GM21576 (cell line): ENCODE data around the gene RARA.
"Not testable (repeated sequence)": the region's sequence is repeated elsewhere in the genome, so short reads cannot be mapped to it uniquely, and the experiment has no call there.

Experiments
- ATAC-seq: cut with Tn5 transposase; IDR thresholded peaks from one replicate; pipeline ENCODE4 v1.9.1; 2021; ENCODE audit warnings: mild to moderate bottlenecking, moderate library complexity; ENCODE audit not compliant: unreplicated experiment

RARA gene

GRCh38 chr17:40297511-40297910 lies 11.5 kb upstream of the RARA start:
- no peak for ATAC-seq

DNA sequence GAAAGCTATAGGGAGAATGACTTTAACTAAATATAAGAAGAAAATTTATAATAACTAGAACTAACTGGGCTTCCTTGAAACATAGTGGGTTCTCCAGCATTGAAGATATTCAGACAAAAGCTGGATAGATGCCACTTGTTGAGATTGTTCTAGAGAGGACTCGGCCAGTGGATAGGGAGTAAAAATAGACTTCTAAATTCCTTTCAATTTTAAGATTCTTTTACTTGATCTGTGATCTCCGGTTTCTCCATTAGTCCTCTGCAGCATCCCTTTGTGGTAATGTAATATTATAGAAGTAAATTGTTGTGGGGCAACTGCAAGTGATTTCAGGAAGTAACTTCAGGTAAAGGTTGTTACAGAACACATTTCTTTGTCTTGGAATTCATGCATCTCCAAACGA lies 10.3 kb upstream of the RARA start:
- no peak for ATAC-seq

DNA sequence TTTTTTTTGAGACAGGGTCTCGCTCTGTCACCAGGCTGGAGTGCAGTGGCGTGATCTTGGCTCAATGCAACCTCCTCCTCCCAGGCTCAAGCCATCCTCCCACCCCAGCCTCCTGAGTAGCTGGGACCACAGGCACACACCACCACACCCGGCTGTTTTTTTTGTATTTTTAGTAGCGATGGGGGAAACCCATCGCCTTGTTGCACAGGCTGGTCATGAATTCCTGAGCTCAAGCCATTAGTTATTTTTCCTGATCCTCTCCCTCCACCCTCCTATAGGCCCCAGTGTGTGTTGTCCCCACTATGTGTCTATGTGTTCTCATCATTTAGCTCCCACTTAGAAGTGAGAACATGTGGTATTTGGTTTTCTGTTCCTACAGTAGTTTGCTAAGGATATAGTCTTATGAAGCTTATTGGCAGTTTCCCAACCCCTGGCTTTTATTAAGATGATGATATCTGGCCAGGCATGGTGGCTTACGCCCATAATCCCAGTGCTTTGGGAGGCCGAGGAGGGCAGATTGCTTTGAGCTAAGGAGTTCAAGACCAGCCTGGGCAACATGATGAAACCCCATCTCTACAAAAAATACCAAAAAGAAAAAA lies 9.7 kb upstream of the RARA start:
- not testable (repeated sequence) for ATAC-seq

DNA sequence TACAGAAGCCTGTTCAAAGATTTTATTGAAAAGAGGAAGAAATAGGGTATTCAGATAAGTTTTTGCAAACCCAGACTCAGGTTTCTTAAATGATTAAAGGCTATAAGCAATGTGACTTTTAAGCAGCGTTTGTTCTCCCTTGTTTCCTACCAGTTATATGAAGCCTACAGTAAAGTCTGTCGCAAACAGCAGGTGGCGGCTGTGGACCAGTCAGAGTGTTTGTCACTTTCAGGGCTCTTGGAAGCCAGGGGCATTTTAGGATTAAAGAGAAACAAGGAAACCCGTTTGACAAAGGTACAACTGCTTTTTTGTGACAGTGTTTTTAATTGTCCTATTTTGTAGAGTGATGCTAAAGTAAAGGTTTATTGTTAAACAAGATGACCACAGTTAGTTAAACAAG lies 7.7 kb upstream of the RARA start:
- ATAC-seq, result no peak

DNA sequence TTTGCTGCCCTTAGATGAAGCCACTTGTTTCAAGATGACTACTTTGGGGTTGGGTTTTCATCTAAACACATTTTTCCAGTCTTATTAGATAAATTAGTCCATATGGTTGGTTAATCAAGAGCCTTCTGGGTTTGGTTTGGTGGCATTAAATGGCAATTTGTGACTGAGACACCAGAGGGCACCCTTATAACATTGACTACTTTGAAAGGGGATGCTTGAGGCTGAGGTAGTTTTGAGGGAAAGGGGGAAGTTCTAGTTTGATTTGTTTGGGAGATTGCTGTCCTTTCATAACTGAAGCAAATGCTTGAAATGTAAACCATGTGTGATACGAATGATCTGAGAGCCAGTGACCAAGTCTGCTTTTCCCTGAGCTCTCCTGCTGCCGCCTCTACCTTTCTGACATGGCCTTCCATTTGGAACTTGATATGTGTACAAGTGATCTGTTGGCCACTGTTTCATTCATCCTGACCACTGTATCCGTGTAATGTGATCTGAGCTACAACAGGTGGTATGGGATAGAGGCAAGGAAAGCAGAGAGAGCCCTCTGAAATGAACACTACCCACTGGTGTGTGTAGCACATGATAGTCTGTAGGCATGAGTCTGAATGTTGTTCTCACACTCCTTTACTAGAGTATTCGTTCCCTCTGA lies 5.8 kb upstream of the RARA start:
- ATAC-seq, result no peak

DNA sequence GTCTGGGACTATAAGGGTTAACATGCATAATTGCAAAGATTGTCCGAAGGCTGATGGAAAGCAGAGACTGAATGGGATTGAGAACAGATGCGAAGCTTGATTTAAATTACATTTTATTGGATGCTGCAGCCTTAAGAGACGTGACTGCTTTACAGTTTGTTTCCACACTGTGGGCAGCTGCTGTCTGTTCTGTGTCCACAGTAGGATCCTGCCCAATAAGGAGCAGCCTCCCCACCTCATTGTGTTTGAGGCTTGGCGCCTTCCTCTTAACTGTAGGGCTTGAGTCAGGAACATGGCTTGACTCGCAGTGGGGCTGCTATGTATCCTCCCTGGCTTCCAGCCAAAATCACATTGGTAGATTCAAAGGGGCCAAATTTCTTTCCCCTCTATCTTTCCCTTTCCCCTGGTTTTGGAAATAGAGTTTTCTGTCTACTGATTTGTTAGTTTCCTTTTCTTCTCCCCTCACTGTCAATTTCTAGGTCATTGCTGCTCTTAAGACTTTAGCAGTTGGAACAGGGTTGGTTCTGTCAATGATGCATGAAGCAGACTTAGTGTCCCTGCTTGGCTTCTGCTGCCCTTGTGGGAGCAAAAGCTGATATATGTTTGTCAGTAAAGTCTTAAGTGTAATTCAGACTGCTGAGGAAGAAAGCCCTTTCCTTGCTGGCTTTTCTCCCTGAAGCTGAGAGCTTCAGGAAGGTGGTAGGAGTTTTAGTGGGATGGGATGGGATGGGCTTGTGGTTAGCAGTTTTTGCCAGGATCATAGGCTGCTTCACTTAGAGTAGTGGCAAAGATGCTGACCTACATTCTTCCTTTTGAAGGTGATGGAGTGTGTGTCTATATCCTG lies 5.0 kb upstream of the RARA start:
- ATAC-seq, result no peak

GRCh38 chr17:40304552-40304863 lies 4.5 kb upstream of the RARA start:
- ATAC-seq, result not testable (repeated sequence)

GRCh38 chr17:40304866-40305265 lies 4.1 kb upstream of the RARA start:
- ATAC-seq, result not testable (repeated sequence)

DNA sequence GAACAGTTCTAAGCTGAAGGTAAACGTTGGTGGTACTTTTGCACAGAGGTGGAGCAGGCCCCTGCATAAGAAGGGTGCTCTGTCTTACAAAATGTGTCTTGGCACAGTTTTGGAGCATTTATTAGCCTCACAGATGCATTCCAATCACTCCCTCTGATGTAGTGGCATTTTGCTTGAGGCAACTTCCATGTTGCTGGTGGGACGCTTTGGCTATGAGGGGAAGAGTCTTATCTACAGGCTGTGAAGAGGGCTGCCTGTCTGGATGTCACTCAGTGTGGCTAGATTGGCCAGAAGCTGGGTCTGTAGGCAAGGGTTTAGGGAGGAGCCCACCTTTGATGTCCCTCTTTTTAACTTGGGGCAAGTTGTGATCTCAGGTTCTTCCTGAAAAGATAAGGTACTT lies 2.6 kb upstream of the RARA start:
- no peak for ATAC-seq

DNA sequence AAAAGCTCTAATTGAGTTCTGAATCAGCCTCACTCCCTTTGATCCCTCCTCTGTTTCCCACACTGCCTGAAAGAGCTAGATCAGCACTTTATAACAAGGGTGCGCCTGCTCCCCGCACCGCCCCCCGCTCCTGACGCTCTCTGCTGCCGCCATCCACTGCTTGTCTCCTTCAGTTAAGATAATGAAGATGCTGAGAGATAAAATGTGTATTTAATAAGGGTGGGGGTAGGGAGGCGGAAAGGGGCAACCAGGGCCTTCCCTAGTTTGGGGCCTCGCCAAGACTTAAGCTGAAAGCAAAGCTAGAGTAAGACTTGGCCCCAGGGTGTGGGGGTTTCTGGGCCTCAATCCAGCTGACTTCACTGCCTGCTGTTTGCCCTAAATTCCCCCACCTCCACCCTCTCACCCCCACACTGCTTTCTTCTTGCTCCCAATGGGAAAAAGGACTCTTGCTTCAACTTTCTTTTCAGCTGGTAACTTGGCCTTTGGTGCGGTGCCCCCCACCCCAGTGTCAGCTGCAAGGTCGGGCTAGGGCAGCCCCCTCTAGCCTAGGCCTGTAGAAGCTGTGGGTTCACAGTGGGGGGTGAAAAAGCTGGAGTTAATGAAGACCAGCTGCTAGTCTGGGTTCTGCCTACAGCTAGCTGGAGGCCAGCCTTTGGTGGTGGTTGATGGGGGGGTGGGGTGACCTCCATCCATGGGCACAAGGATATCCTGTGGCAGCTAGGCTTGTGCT lies 1.8 kb upstream of the RARA start:
- no peak for ATAC-seq

DNA sequence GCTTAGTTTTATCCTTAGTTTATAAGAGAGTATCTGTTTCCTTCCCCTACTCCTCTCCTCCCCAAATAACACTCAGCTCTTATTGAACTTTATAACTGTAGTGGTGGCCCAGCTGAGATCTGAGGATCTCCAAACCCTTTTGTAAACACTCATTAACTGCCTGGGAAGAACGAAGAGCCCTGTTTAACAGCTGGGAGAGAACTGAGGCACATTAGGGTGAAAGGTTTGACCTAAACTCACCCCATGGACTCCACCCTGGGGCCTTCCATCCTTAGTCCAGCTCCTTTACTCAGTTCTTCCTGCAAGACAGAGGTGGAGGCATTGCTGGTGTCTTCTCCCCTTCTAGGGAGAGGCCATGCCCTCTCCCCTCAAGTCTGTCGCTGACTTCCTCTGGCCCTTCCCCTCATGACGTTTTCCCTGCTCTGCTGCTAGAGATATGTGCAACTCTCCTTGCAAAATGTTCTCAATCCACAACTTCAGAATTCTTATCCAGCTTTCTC lies 1.2 kb upstream of the RARA start:
- ATAC-seq, result no peak

DNA sequence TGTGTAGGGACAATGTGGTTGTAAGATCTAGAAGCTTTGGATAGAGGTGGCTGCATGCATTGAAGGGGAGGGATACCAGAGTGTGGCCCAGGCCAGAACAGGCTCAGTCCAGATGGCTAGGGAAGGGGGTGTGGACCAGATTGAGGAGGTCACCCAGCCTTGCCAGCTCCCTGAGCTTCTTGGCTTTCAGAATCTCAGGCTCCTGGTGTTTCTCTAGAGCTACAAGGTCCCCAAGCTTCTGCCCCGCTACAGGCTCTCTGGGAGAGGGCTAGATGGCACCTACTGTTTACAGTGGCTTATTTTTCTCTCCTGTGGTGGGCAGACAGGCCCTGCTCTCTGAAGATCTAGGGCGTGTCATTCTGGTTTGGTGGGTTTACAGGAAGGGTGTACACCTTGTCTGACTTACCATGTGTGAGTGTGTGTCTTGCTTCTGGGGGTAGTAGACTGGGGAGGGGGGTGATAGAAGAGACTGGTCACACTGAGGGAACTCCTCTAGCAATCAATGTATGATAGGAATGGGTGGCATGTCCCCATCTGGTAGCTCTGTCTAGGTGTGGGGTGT lies 1.1 kb downstream of the RARA start:
- ATAC-seq, result no peak

DNA sequence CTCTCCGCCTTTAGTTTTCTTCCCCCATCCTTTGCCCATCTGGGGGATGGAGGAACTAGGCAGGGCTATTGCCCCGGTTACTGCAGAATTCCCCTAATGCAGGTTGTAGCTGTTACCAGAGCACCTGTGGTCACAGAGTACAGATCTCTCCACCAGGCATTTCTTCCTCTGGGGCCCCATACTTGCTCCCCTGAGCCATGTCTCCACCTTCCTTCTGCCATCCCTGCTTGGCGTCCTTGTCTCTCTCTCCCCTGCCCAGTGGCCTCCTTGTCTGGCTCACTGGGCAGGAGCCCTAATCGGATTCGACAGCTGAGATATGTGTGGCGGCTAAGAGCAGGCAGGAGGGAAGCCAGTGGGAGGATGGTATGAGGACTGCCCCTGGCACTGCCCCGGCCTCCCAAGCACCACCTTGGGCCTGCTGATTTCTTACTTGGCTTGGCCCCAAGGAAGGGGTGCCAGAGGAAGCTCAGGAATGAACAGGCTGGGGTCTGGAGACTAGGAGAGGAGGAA lies 2.0 kb downstream of the RARA start:
- ATAC-seq, result no peak

DNA sequence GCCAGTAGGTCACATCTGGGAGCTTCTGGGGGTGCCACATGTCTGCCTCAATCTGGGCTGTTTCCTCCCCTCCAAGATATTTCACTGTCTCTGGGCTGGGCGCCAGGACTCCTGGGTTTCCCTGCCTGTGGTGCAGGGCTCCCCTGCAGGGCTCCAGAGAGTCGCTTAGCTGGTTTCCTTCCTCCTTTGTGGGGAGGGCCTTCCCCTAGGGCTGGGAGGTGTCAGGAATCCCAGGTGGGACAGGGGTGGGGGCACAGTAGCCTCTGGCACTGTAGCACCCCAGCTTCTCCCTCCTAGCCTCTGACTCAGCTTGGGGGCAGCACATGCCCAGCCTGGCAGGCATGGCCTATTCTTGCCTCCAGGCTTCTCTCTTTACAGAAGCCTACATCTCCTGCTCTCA lies 2.6 kb downstream of the RARA start:
- no peak for ATAC-seq

GRCh38 chr17:40312131-40312731 lies 3.3 kb downstream of the RARA start:
- ATAC-seq, result no peak

- ATAC-seq, result no peak
Measured at GRCh38 chr17:40312893-40313667, 4.1 kb downstream of the RARA start.

- no peak for ATAC-seq
Measured at GRCh38 chr17:40313668-40314583, 4.9 kb downstream of the RARA start.

- no peak for ATAC-seq
Measured at GRCh38 chr17:40314584-40314956, 5.6 kb downstream of the RARA start.

DNA sequence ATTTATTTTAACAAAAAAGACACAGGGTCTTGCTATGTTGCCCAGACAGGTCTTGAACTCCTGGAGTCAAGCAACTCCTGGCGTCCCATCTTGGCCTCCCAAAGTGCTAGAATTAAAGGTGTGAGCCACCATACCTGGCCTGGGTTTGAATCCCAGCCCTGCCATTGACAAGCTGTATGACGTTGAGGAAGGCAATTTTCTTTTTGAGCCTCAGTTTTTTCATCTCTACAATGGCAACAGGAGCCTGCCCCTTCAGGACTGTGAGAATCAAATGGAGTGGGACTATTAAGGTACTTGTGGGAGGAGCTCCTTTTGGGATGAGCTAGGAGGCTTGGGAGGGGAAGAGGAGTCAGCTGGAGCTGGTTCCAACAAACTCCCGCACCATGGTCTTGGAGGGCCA lies 6.2 kb downstream of the RARA start:
- no peak for ATAC-seq
